Thyroid gland (tissue), 4 donors: ENCODE measurements around the gene SDSL.

Experiments
- CTCF ChIP-seq, 6 experiments: fragments of 200-600 bp in 3 of 6; fragments of 450-650 bp in 3 of 6; sonication (generic) in 3 of 6; IDR thresholded peaks; one replicate each; pipeline ENCODE4 v1.5.1; 2016 to 2019; ENCODE audit warnings: antibody characterized with exemption in 6 of 6, mild to moderate bottlenecking in 2 of 6, inconsistent platforms in 1 of 6, moderate library complexity in 1 of 6
- POLR2A ChIP-seq, 2 donors: fragments of 450-650 bp; IDR thresholded peaks; one replicate each; pipeline ENCODE4 v1.6.1; 2017; ENCODE audit warnings: antibody characterized with exemption in 2 of 2, mild to moderate bottlenecking in 2 of 2, moderate library complexity in 1 of 2

GRCh38 chr12:113381220-113381619 lies 41.0 kb upstream of the SDSL start:
- TF ChIP-seq CTCF (IDR thresholded peaks at IDR 0.05) (no peak), POLR2A (IDR thresholded peaks at IDR 0.05) (no peak)
